Activated T-cell treated with anti-CD3 and anti-CD28 coated beads, Interleukin-2, amount 50 U/mL, for 24 hours (primary cell): ENCODE data around the gene CLIP4.

Experiments used
- DNase-seq: peaks from one replicate; pipeline ENCODE4 v3.0.0-alpha.2; 2020
- H3K27ac Mint-ChIP-seq: 2 replicates; pipeline ENCODE4 v1.8.0; 2020; ENCODE audit warnings: mild to moderate bottlenecking, mixed read lengths
- H3K27me3 Mint-ChIP-seq: 2 replicates; pipeline ENCODE4 v1.8.0; 2020; ENCODE audit warnings: mixed read lengths
- H3K36me3 Mint-ChIP-seq: 2 replicates; pipeline ENCODE4 v1.8.0; 2020; ENCODE audit warnings: low read depth, mixed read lengths
- H3K4me1 Mint-ChIP-seq: 2 replicates; pipeline ENCODE4 v1.8.0; 2020; ENCODE audit warnings: low read depth, mixed read lengths
- H3K4me3 Mint-ChIP-seq: 2 replicates; pipeline ENCODE4 v1.8.0; 2020; ENCODE audit warnings: mild to moderate bottlenecking, moderate library complexity, mixed read lengths
- H3K9me3 Mint-ChIP-seq: 2 replicates; pipeline ENCODE4 v1.8.0; 2020; ENCODE audit warnings: mixed read lengths

The CLIP4 gene

DNA sequence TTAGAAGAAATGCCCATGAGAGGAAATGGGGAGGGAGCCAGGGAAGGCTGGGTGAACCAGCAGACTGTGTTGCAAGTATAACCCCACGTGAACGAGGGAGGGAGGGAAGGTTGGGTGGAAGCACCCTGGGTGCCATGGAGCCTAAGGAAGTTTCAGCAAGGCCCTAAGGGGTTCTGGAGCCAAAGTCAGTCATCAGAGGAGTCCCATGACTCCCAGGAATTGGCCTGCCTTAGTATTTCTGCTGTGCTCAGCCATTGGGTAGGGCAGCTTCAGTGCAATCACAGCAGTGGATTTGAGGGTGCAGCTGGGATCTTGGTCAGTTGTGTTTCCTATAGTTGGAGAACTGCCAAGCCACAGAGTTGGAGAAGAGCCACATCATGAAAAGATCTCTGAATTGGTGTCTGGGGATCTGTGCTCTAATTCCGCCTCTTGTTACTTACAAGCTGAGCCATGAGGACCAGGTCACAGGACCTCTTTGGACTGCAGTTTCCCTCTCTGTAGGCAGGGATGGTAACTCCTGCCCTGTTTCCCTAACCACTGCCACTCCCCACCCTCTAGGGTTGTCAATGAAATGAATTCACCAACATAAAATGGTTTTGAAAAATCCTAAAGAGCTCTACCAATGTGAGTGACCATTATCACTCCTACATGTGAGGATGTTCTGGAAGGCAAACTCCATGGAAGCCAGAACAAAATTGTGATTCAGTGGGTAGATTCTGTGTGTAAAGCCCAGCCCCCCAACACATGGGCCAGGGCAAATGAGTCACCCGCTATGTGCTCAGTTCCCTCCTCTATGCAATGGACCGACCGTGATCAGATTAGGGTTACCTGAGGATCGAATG lies 108.9 kb downstream of the CLIP4 start:
- Mint-ChIP-seq H3K27me3 (peaks cover 31% of the 10 kb centered on the region), H3K9me3 (no peaks in the 10 kb centered on the region), H3K36me3 (no peaks in the 10 kb centered on the region), H3K4me3 (no peak overlapping the region), H3K4me1 (no peaks in the 10 kb centered on the region), H3K27ac (no peak overlapping the region)
- no peak for DNase-seq

DNA sequence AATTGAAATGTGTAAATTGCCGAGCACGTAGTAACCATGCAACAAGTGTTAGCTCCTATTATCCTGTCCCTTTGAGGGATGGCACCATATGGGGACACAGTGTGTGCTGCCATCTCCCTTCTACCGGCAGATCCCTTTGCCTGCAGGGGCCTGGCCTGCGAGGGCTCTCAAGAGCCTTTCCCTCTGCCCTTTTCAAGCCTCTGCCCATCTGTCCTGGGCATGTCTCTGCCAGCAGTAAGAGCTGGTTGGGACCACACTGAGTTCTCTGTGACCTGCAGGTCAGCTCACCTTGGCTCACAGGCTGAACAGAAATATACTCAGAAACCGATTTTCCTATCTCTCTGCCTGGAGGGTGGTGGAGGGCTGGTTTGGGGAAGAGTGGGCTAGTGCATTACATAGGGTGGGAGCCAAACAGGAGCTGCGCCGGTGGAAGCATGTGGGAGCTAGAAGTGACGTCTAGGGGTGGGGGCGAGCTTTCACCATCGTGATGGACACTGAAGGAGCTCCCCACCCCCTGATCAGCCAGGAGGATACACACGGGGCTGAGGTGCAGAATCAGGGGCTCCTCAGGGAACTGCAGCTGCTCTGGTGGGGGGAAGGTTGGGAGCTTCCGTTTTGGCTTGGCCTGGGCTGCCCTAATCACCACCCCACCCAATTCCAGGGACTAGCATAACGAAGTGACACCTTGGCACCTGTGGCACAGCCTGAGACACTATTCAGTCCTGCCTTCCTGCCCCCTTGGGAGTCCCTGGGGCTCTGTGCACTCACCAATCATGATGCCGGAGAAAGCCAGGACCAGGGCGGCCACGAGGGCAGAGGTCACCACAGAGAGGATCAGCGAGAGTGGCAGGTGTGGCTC lies 109.7 kb downstream of the CLIP4 start:
- Mint-ChIP-seq H3K4me3 (no peak overlapping the region), H3K27ac (no peak overlapping the region), H3K36me3 (no peaks in the 10 kb centered on the region), H3K27me3 (peaks cover 32% of the 10 kb centered on the region), H3K4me1 (no peaks in the 10 kb centered on the region), H3K9me3 (no peaks in the 10 kb centered on the region)
- DNase-seq: no peak

DNA sequence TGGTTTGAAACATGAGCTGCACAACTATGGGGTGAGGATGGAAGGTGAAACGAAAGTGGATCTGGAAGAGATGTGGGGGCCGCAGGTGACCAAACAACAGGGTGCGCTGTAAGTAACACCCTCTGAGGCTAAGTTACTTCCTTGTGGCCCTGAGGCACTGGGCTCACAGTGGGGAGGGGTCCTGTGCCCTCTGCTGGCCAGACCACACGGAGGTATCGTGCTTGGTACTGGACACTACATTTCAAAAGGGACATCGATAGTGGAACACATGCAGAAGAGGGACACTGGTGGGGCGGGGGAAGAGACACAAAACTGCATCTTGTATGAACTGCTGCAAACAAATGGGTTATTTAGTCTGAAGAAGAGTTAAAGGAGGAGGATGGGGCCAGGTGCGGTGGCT lies 110.6 kb downstream of the CLIP4 start:
- no peaks in the 10 kb centered on the region for H3K4me1 Mint-ChIP-seq
- no peak overlapping the region for H3K27ac Mint-ChIP-seq
- H3K27me3 Mint-ChIP-seq: peaks cover 35% of the 10 kb centered on the region
- no peaks in the 10 kb centered on the region for H3K9me3 Mint-ChIP-seq
- H3K4me3 Mint-ChIP-seq: no peak overlapping the region
- no peaks in the 10 kb centered on the region for H3K36me3 Mint-ChIP-seq
- DNase-seq: no peak

DNA sequence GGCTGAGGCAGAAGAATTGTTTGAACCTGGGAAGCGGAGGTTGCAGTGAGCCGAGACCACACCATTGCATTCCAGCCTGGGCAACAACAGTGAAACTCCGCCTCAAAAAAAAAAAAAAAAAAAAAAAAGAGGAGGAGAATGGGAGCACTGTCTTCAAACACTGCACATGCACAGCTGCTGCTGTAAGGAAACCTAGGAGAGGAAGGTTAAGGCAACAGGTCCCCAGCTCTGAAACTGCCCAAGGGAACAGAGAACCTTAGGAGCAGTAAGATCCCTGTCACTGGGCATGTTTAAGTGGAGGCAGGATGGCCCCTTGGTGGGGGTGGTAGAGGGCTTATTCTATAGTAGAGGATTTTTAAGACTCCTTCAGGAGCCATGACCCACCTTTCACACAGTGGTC lies 111.2 kb downstream of the CLIP4 start:
- H3K36me3 Mint-ChIP-seq: no peaks in the 10 kb centered on the region
- no peaks in the 10 kb centered on the region for H3K4me1 Mint-ChIP-seq
- H3K4me3 Mint-ChIP-seq: no peak overlapping the region
- DNase-seq: no peak
- no peaks in the 10 kb centered on the region for H3K9me3 Mint-ChIP-seq
- no peak overlapping the region for H3K27ac Mint-ChIP-seq
- H3K27me3 Mint-ChIP-seq: peaks cover 35% of the 10 kb centered on the region

DNA sequence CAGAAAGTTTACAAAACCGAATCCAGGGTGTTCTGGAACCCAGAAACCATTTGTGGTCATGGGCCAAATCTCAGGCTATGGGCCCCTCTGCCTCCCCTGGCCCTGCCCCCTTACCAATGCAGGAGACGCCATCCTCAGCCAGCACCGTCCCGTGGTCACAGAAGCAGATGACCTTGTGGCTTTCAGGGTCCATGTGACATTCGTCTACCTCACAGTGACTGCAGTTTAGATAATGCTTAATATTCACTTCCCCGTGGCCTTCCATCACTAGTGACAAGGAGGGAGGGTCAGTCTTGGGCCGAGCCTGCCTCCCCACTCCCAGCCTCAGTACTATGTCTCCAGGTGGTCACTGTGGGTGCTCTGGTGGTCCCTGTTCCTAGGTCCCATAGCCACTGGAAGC lies 111.6 kb downstream of the CLIP4 start:
- no peak overlapping the region for H3K27ac Mint-ChIP-seq
- H3K27me3 Mint-ChIP-seq: peaks cover 35% of the 10 kb centered on the region
- no peaks in the 10 kb centered on the region for H3K9me3 Mint-ChIP-seq
- DNase-seq: no peak
- no peak overlapping the region for H3K4me3 Mint-ChIP-seq
- H3K4me1 Mint-ChIP-seq: no peaks in the 10 kb centered on the region
- H3K36me3 Mint-ChIP-seq: no peaks in the 10 kb centered on the region

DNA sequence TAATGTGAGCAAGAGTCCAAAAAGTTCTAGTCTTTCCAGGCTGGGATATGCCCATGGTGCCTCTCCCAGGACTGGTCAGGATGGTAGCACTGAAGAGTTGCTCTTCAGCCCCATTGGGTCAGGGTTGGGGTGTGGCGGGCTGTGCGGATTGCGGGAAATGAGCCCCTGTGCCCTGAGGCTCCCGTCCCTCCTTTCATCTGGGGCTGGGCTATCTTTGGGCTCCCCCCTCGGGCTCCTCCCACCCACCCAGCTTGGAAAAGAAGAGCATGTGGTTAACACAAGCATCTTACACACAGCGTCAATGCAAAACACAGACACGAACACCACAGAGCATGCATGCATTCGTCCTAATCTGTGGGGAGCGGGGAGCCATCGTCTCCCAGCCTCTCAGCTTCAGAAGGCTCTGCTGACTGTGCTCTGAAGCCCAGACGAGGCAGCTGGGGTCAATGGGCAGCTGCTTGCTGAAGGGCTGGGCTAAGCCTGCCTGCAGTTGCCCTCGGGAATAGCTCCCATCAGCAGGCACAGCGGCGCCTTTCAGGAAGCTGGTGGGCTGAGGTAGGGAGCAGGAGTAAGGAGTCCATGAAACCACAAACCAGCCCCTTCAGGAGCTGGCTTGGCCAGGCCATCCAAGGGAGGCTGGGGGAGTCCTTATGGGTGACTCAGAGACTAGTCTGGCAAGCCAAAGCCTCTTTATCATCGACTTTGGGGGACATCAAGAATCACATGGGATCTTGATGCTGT lies 112.9 kb downstream of the CLIP4 start:
- Mint-ChIP-seq H3K27me3 (peaks cover 35% of the 10 kb centered on the region), H3K4me1 (no peaks in the 10 kb centered on the region), H3K4me3 (no peak overlapping the region), H3K36me3 (no peaks in the 10 kb centered on the region), H3K27ac (no peak overlapping the region), H3K9me3 (no peaks in the 10 kb centered on the region)
- no peak for DNase-seq

DNA sequence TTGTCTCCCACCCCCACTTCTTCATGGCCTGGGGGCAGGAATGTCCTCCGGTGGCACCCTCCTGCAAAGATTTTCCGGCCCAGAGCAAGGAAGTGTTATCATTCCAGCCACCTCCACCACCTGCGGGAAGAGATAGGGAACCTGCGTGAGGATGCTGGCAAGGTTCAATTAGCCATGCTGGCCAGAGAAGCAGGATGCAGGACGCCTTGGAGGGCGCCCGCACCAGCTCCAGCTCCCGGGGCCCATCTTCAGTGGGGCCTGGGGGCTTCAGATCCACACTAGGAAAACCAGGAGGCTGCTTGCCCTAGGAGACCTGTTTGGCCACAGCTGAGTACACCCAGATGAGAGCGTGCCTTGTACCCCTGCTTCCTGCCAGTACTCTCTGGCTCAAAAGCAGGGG lies 113.7 kb downstream of the CLIP4 start:
- H3K4me3 Mint-ChIP-seq: no peak overlapping the region
- no peak overlapping the region for H3K27ac Mint-ChIP-seq
- H3K9me3 Mint-ChIP-seq: no peaks in the 10 kb centered on the region
- peaks cover 35% of the 10 kb centered on the region for H3K27me3 Mint-ChIP-seq
- DNase-seq: no peak
- H3K36me3 Mint-ChIP-seq: no peaks in the 10 kb centered on the region
- H3K4me1 Mint-ChIP-seq: no peaks in the 10 kb centered on the region

DNA sequence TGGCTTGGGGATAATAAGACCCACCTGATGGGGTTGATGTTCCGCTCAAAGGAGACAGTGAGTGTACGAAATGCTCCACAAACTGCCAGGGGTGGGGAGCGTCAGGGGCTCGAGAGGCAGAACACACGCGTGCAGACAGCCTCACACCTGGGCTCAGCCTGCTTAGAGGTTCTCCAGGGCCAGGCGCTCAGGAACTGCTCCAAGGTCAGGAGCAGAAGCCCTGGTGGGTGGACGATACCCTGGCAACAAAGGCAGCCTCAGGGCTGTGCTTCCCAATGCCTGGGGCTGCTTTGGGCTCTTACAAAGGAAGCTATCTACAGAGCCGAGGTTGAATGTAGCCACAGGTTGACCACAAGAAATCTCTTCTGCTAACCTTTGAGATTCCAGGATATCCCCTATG lies 114.4 kb downstream of the CLIP4 start:
- DNase-seq: no peak
- no peak overlapping the region for H3K27ac Mint-ChIP-seq
- H3K4me1 Mint-ChIP-seq: no peaks in the 10 kb centered on the region
- peaks cover 31% of the 10 kb centered on the region for H3K27me3 Mint-ChIP-seq
- H3K9me3 Mint-ChIP-seq: no peaks in the 10 kb centered on the region
- H3K36me3 Mint-ChIP-seq: no peaks in the 10 kb centered on the region
- H3K4me3 Mint-ChIP-seq: no peak overlapping the region

DNA sequence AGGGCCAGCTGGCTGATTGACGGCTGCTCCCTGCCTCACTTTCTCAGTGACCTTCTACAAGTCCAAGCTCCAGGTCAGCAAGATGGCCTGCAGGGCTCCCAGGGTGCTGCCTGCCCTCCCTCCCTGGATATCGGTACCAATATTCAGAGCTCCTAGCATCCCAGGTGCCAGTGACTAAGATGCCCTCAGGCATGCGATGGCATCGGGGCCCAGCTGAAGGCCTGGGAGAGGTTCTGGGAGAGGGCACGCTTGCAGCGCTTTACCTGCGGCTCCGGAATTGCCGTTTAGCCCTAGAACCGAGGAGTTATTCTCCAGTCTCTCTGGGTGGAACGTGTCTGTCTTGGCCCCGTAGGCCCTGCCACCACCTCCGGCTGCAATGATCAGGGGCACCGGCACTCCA lies 116.8 kb downstream of the CLIP4 start:
- Mint-ChIP-seq H3K27me3 (peaks cover 27% of the 10 kb centered on the region), H3K27ac (no peak overlapping the region), H3K9me3 (no peaks in the 10 kb centered on the region), H3K4me1 (no peaks in the 10 kb centered on the region), H3K4me3 (no peak overlapping the region), H3K36me3 (no peaks in the 10 kb centered on the region)
- DNase-seq: no peak

DNA sequence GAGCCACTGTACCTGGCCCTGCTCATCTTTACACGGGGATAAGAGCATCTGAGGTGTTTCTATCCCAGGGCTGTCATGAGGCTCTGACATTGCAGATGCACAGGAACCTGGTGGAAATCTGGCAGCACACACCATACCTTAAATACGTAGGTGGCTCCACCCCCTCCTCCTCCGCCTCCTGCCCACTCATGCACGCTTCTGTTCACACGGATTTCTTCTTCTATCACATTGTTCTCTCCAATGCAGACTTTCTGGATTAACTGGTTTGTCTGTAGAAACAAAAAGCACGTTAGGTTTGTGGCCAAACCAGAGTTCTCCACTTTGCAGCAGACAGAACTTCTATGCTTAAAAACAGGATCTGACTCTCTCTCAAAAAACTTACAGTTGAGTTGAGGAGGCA lies 118.2 kb downstream of the CLIP4 start:
- Mint-ChIP-seq H3K27me3 (peaks cover 22% of the 10 kb centered on the region), H3K4me3 (no peak overlapping the region), H3K9me3 (no peaks in the 10 kb centered on the region), H3K36me3 (no peaks in the 10 kb centered on the region), H3K27ac (no peak overlapping the region), H3K4me1 (no peaks in the 10 kb centered on the region)
- no peak for DNase-seq

DNA sequence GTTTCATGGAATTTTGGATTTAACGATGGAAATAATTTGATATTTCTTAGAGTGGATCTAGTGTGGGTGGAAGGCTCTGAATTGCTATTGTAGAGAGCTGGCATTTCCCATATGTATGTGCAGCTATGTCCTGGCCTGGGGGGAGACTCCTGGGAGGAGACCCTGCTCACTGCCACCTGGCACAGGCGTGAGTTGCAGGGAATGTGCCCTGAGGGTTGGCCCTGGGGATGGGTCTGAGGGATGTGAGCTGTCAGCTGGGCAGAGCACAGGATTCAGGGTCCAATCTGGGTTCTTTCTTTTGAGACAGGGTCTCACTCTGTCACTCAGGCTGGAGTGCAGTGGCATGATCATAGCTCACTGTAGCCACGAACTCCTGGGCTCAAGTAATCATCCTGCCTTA lies 120.2 kb downstream of the CLIP4 start:
- Mint-ChIP-seq H3K27ac (no peak overlapping the region), H3K9me3 (no peaks in the 10 kb centered on the region), H3K4me3 (no peak overlapping the region), H3K27me3 (peaks cover 19% of the 10 kb centered on the region), H3K4me1 (no peaks in the 10 kb centered on the region), H3K36me3 (no peaks in the 10 kb centered on the region)
- no peak for DNase-seq

DNA sequence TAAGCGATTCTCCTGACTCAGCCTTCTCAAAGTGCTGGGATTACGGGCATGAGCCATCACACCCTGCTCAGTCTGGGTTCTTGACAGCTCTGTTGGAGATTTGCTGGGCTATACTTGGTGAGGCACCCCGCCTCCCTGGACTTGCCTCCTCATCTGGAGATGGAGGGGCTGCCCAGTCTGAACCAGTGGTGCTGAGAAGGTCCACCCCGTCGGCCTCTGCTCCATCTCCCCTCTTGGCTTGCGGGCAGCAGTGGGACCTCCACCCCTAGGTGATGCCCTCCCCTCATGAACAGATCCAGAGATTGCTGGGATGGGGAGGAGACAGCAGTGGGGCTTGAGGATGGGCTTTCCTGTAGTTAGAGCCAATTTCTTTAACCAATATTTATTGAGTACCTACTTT lies 120.9 kb downstream of the CLIP4 start:
- peaks cover 22% of the 10 kb centered on the region for H3K27me3 Mint-ChIP-seq
- H3K27ac Mint-ChIP-seq: no peak overlapping the region
- no peaks in the 10 kb centered on the region for H3K4me1 Mint-ChIP-seq
- H3K9me3 Mint-ChIP-seq: no peaks in the 10 kb centered on the region
- no peak for DNase-seq
- no peak overlapping the region for H3K4me3 Mint-ChIP-seq
- no peaks in the 10 kb centered on the region for H3K36me3 Mint-ChIP-seq

DNA sequence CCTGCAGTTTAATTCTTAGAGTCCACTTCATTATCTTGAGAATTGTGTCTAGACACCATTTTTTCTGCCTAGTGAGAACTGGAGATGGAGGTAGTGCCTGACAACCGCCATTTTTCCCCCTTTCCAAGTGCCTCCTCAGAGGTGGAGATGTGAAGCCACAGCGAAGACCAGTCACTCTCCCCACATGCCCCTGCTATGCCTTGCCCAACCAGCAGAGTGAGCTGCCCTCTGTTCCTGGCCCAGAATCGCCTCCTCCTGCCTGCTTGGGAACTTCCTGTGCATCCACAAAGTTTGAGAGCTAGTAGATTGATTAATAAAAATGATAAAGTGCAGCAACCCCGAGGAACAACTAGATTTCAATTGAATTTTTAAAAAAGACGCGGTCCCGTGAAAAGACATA lies 123.3 kb downstream of the CLIP4 start:
- no peaks in the 10 kb centered on the region for H3K9me3 Mint-ChIP-seq
- H3K4me3 Mint-ChIP-seq: no peak overlapping the region
- H3K4me1 Mint-ChIP-seq: no peaks in the 10 kb centered on the region
- no peaks in the 10 kb centered on the region for H3K36me3 Mint-ChIP-seq
- H3K27me3 Mint-ChIP-seq: peaks cover 22% of the 10 kb centered on the region
- no peak overlapping the region for H3K27ac Mint-ChIP-seq
- no peak for DNase-seq
